GM12892 (cell line): ENCODE data around the gene ZFHX3.

Source experiments
- POLR2A ChIP-seq: IDR thresholded peaks from 2 replicates; pipeline ENCODE4 v1.6.1; 2011; ENCODE audit warnings: low read depth, low read length, control low read depth
- POLR2AphosphoS5 ChIP-seq: IDR thresholded peaks from 2 replicates; pipeline ENCODE4 v1.6.1; 2011; ENCODE audit warnings: low read depth, low read length, control low read depth

DNA sequence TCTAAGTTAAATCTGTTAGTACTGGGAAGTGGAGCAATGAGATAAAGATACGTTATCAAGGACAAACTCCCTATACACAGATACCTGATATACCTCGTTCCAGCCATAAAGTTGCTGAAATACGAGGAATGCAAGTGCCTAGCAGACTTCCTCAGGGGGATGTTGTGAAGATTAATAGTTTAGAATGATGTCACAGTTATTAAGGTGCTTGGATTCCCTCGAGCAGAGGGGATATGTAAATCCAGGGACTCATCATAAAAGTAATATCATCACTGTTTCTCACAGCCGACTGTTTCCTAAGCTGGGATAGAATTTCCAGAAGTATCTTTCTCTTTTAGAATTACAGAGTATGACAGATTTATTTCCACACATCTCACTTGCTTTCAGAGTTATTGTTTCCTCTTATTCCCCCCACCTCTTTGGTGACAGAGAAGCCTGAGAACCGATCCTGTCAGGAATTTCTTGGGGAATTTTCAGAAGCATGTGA, 28.4 kb upstream of the ZFHX3 start:
- TF ChIP-seq POLR2A (no peak), POLR2AphosphoS5 (no peak)
